WERI-Rb-1 (cell line): ENCODE measurements around the gene TMA16.

Experiments
- DNase-seq: peaks from one replicate; pipeline ENCODE4 v3.0.0-alpha.2; 2020
- H3K27ac ChIP-seq: fragments of 250-450 bp; sonication (Bioruptor Pico); 2 replicates; pipeline ENCODE4 v1.5.1; 2020; ENCODE audit warnings: mild to moderate bottlenecking, moderate library complexity
- H3K27me3 ChIP-seq: fragments of 250-450 bp; sonication (Bioruptor Pico); 2 replicates; pipeline ENCODE4 v1.5.1; 2021; ENCODE audit warnings: mild to moderate bottlenecking, low read depth, moderate library complexity; ENCODE audit not compliant: insufficient read depth, severe bottlenecking
- H3K36me3 ChIP-seq: fragments of 250-450 bp; sonication (Bioruptor Pico); 2 replicates; pipeline ENCODE4 v1.5.1; 2020; ENCODE audit warnings: mild to moderate bottlenecking, moderate library complexity
- H3K4me3 ChIP-seq: 2 replicates; pipeline ENCODE4 v1.5.1; 2011; ENCODE audit warnings: low read depth, mild to moderate bottlenecking, control low read depth, low read length
- H3K9me3 ChIP-seq: fragments of 250-450 bp; sonication (Bioruptor Pico); 2 replicates; pipeline ENCODE4 v1.5.1; 2021; ENCODE audit warnings: mild to moderate bottlenecking, moderate library complexity; ENCODE audit not compliant: severe bottlenecking
- CTCF ChIP-seq: IDR thresholded peaks from 2 replicates; pipeline ENCODE4 v1.5.1; 2011; ENCODE audit warnings: low read depth, mild to moderate bottlenecking, control low read depth, inconsistent platforms, low read length

TMA16 gene

GRCh38 chr4:163470391-163470790 lies 24.1 kb upstream of the TMA16 start:
- no peak overlapping the region for H3K27ac ChIP-seq
- no peak for TF ChIP-seq CTCF
- no peaks in the 10 kb centered on the region for H3K36me3 ChIP-seq
- no peak for DNase-seq
- no peaks in the 10 kb centered on the region for H3K27me3 ChIP-seq
- H3K4me3 ChIP-seq, result no peak overlapping the region
- H3K9me3 ChIP-seq, result no peaks in the 10 kb centered on the region

- TF ChIP-seq CTCF, result no peak
- DNase-seq, result no peak
- H3K27me3 ChIP-seq, result no peaks in the 10 kb centered on the region
- no peak overlapping the region for H3K27ac ChIP-seq
- no peak overlapping the region for H3K4me3 ChIP-seq
- H3K9me3 ChIP-seq, result no peaks in the 10 kb centered on the region
- no peaks in the 10 kb centered on the region for H3K36me3 ChIP-seq
Observed at GRCh38 chr4:163473130-163473529, 21.4 kb upstream of the TMA16 start.

GRCh38 chr4:163473576-163473975 lies 20.9 kb upstream of the TMA16 start, which contains the start of gene TKTL2:
Gene TKTL2 (minus strand): TSS chr4:163473754. CDS start chr4:163473734, 20 bp downstream.
- no peaks in the 10 kb centered on the region for H3K9me3 ChIP-seq
- H3K27ac ChIP-seq, result no peak within 1 kb of the TSS
- no peaks in the 10 kb centered on the region for H3K36me3 ChIP-seq
- no peak for DNase-seq
- TF ChIP-seq CTCF, result no peak
- H3K27me3 ChIP-seq, result no peaks in the 10 kb centered on the region
- no peak within 1 kb of the TSS for H3K4me3 ChIP-seq

GRCh38 chr4:163474027-163474426 lies 20.5 kb upstream of the TMA16 start:
- H3K36me3 ChIP-seq, result no peaks in the 10 kb centered on the region
- no peak for TF ChIP-seq CTCF
- DNase-seq, result no peak
- H3K27me3 ChIP-seq, result no peaks in the 10 kb centered on the region
- no peak overlapping the region for H3K27ac ChIP-seq
- H3K9me3 ChIP-seq, result no peaks in the 10 kb centered on the region
- H3K4me3 ChIP-seq, result no peak overlapping the region

GRCh38 chr4:163476761-163477438 lies 17.6 kb upstream of the TMA16 start:
- H3K4me3 ChIP-seq, result no peak overlapping the region
- no peak for DNase-seq
- no peak overlapping the region for H3K27ac ChIP-seq
- TF ChIP-seq CTCF, result no peak
- no peaks in the 10 kb centered on the region for H3K36me3 ChIP-seq
- H3K27me3 ChIP-seq, result no peaks in the 10 kb centered on the region
- no peaks in the 10 kb centered on the region for H3K9me3 ChIP-seq

- Histone ChIP-seq H3K4me3 (no peak overlapping the region), H3K36me3 (no peaks in the 10 kb centered on the region), H3K27ac (no peak overlapping the region), H3K9me3 (no peaks in the 10 kb centered on the region), H3K27me3 (no peaks in the 10 kb centered on the region)
- no peak for DNase-seq
- TF ChIP-seq CTCF, result no peak
Observed at GRCh38 chr4:163482190-163482589, 12.3 kb upstream of the TMA16 start.
